Ascending aorta (tissue), 2 donors: ENCODE measurements around the gene MC4R. TPM values are rescaled to one million over a fixed set of nuclear protein-coding genes. Genes with fewer than 3 reads are reported as not detected.

Experiments
- DNase-seq, 2 donors: peaks; one replicate each; pipeline ENCODE4 v3.0.0-alpha.2; 2019; ENCODE audit warnings: low spot score in 2 of 2
- H3K27ac ChIP-seq, 2 donors: fragments of 200-600 bp; sonication (generic); one replicate each; pipeline ENCODE4 v1.5.1; 2016 to 2017; ENCODE audit warnings: mild to moderate bottlenecking in 1 of 2
- H3K27me3 ChIP-seq: fragments of 200-600 bp; sonication (generic); one replicate; pipeline ENCODE4 v1.5.1; 2017
- H3K36me3 ChIP-seq, 2 donors: fragments of 200-600 bp; sonication (generic); one replicate each; pipeline ENCODE4 v1.5.1; 2016
- H3K4me1 ChIP-seq, 2 donors: fragments of 200-600 bp; sonication (generic); one replicate each; pipeline ENCODE4 v1.5.1; 2016 to 2017; ENCODE audit warnings: mild to moderate bottlenecking in 1 of 2
- H3K4me3 ChIP-seq, 2 donors: fragments of 200-600 bp; sonication (generic); one replicate each; pipeline ENCODE4 v1.5.1; 2016 to 2017; ENCODE audit warnings: mild to moderate bottlenecking in 1 of 2
- H3K9me3 ChIP-seq, 2 donors: fragments of 200-600 bp; sonication (generic); one replicate each; pipeline ENCODE4 v1.5.1; 2016
- intact Hi-C: fragments of 100-400 bp; cut with DNase I; formaldehyde crosslinking; loops from one replicate; pipeline ENCODE4 v1.15.1; 2023
- total RNA-seq: library from RNA; depleted of rRNA; stranded (reverse); fragments of >200 nt; gene quantifications from one replicate; pipeline ENCODE4 v1.1.0, GENCODE V29; 2016
- TF ChIP-seq, protein P1 (sequence below), 3 experiments: fragments of 200-600 bp in 2 of 3; fragments of 450-650 bp in 1 of 3; sonication (generic) in 2 of 3; IDR thresholded peaks; one replicate each; pipeline ENCODE4 v1.5.1; 2016 to 2019; ENCODE audit warnings: antibody characterized with exemption in 3 of 3, mild to moderate bottlenecking in 1 of 3, moderate library complexity in 1 of 3

Gene MC4R
- total RNA-seq, 1 donor from 2014 or later, result not detected

DNA sequence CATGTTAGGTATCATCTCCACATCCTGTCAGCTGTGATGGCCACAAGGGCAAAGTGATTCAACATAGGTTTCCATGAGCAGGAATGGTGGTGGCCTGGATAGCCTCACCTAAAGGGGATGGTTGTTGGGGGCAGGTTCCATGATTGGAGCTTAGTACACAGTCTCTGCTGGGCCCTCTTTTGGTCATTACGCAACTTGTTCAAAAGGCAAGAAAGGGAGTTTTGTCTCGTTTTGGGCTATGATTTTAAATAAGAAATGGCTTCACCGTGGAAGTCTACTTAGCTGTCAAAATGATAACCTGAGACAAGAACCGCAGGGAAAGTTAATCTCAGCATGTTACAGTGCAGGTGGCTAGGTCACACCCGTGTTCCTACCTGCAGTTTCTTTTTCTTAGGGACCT, 13.1 kb upstream of the MC4R start:
- Histone ChIP-seq H3K27me3 (no peaks in the 10 kb centered on the region), H3K9me3 (no peaks in the 10 kb centered on the region), H3K4me1 (no peaks in the 10 kb centered on the region), H3K27ac (no peak overlapping the region), H3K36me3 (no peaks in the 10 kb centered on the region), H3K4me3 (no peak overlapping the region)
- TF ChIP-seq, protein P1, sequence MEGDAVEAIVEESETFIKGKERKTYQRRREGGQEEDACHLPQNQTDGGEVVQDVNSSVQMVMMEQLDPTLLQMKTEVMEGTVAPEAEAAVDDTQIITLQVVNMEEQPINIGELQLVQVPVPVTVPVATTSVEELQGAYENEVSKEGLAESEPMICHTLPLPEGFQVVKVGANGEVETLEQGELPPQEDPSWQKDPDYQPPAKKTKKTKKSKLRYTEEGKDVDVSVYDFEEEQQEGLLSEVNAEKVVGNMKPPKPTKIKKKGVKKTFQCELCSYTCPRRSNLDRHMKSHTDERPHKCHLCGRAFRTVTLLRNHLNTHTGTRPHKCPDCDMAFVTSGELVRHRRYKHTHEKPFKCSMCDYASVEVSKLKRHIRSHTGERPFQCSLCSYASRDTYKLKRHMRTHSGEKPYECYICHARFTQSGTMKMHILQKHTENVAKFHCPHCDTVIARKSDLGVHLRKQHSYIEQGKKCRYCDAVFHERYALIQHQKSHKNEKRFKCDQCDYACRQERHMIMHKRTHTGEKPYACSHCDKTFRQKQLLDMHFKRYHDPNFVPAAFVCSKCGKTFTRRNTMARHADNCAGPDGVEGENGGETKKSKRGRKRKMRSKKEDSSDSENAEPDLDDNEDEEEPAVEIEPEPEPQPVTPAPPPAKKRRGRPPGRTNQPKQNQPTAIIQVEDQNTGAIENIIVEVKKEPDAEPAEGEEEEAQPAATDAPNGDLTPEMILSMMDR (IDR thresholded peaks at IDR 0.05), result no peak
- no peak for DNase-seq
- intact Hi-C loops, result no loop called here

DNA sequence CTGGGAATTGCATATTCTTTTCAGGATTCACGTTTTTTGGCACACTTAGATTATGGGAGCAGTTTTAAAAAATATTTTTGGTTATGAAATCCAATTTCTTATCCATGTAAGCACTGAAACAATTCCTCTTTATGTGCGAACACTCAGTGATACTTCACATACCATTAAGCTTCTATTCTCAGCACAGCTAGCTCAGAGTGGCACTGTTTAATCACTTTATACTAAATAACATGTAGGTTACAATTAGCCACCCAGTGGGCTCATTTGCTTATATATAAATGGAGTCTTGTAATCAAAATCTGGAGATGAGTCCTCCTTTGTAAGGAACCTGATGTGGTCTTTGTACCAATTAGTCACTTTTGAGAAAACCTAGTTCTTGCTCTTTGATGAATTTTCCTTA, 11.3 kb upstream of the MC4R start:
- H3K27me3 ChIP-seq, result no peaks in the 10 kb centered on the region
- no peaks in the 10 kb centered on the region for H3K9me3 ChIP-seq
- no peak overlapping the region for H3K27ac ChIP-seq
- no peaks in the 10 kb centered on the region for H3K4me1 ChIP-seq
- DNase-seq, result no peak
- TF ChIP-seq, protein P1 (IDR thresholded peaks at IDR 0.05), result no peak
- no peaks in the 10 kb centered on the region for H3K36me3 ChIP-seq
- H3K4me3 ChIP-seq, result no peak overlapping the region
- intact Hi-C loops, result no loop called here

DNA sequence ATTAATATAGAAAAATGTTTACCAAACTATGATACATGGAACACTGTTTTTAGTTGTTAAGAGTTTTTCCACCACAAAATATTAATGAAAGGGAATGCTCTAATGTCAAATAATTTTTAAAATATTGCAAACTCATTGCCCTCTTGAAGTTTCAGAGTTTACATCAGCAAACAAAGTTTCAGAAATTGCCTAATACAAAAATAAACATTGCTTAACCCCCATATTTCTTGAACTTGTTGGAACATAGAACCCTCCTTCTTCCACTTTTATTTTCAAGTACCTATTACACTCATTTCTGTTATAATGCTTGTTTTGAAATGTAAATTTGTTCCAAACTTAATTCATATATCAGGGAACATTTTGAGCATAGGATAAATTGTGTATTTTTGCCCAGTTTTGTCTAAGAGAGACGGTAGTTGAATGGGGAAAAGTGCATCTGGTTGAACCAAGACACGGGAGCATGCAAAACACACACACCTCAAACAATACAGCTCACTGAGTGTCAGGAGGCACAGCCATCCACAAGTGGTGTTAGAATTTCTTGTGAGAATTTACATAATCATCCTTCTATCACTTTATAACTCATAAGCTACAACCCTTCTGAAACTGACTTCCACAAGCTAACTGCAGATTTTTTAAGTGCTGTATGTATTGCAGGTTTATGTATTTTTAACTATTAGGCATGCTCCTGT, 5.3 kb upstream of the MC4R start:
- TF ChIP-seq, protein P1 (IDR thresholded peaks at IDR 0.05), result no peak
- Histone ChIP-seq H3K36me3 (no peaks in the 10 kb centered on the region), H3K9me3 (no peaks in the 10 kb centered on the region)

DNA sequence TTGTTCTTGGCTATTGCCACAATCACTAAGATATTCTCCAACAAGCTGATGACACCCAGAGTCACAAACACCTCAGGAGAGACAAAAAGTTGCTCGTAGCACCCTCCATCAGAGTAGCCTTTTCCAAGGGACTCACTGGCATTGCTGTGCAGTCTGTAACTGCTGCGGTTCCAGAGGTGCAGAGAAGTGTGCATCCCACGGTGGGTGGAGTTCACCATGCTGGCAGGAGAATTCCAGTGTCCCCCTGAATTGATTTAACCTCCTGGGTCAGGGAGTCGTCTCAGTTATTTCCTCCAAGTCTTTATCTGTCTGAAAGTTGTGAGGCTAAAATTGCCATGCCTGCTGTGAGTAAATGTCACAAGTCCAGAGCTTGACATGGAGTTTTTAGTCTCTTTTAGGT, 443 bp downstream of the MC4R start:
- intact Hi-C loops, result no loop called here
- TF ChIP-seq, protein P1 (IDR thresholded peaks at IDR 0.05), result no peak
- no peak for DNase-seq
- Histone ChIP-seq H3K36me3 (no peaks in the 10 kb centered on the region), H3K27me3 (no peaks in the 10 kb centered on the region), H3K27ac (no peak overlapping the region), H3K9me3 (no peaks in the 10 kb centered on the region), H3K4me1 (no peaks in the 10 kb centered on the region), H3K4me3 (no peak overlapping the region)

More for the DNA sequence above, 5.3 kb upstream of the MC4R start:
- no peak for DNase-seq
- Histone ChIP-seq H3K27ac (no peak overlapping the region), H3K27me3 (no peaks in the 10 kb centered on the region), H3K4me1 (no peaks in the 10 kb centered on the region), H3K4me3 (no peak overlapping the region)
- intact Hi-C loops, result no loop called here

DNA sequence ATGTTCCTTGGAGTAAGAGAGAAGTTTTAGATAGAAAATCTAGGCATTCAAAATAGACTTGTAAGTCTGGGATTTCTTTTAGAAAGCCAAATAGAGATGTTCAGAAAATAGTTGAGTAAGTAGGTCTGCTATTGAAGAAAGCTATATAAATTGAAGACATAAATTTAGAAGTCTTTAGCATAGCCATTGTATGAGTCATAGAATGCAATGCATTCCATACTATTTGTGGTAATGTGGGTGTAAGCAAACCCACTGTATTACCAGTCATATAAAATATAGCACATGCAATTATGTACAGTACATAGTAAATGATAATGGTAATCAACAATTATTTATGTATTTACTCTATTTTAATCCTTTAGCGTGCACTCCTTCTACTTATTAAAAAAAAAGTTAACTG, 14.1 kb downstream of the MC4R start:
- H3K36me3 ChIP-seq, result no peaks in the 10 kb centered on the region
- no peaks in the 10 kb centered on the region for H3K9me3 ChIP-seq
- no peak for DNase-seq
- TF ChIP-seq, protein P1 (IDR thresholded peaks at IDR 0.05), result no peak
- no peaks in the 10 kb centered on the region for H3K4me1 ChIP-seq
- H3K27me3 ChIP-seq, result no peaks in the 10 kb centered on the region
- H3K27ac ChIP-seq, result no peak overlapping the region
- H3K4me3 ChIP-seq, result no peak overlapping the region
- intact Hi-C loops, result no loop called here

DNA sequence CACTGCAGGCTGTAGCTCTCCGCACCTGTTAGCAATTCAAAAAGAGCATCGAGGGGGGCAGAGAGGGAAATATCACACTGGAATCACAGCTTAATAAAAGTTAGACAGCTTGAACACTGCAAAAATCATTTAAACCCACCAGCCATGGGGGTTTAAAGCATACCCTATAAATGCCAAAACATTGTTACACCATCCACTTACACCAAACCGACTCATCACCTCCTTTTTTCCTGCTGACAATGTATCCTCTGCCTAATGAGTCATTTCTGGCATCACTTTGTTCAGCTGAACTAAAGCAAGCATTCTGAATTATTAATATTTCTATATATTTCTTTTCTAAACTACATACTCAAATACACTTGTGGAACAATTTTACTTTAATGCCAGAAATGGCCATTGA, 21.6 kb downstream of the MC4R start:
- no peaks in the 10 kb centered on the region for H3K9me3 ChIP-seq
- no peak overlapping the region for H3K4me3 ChIP-seq
- no peaks in the 10 kb centered on the region for H3K4me1 ChIP-seq
- no peaks in the 10 kb centered on the region for H3K27me3 ChIP-seq
- no peak for DNase-seq
- no peak overlapping the region for H3K27ac ChIP-seq
- intact Hi-C loops, result no loop called here
- H3K36me3 ChIP-seq, result no peaks in the 10 kb centered on the region
- TF ChIP-seq, protein P1 (IDR thresholded peaks at IDR 0.05), result no peak
